ENCODE data around the gene INPP4B.

INPP4B gene

GRCh38 chr4:142467088-142467487, 379.0 kb downstream of the INPP4B start:
- H3K36me3 ChIP-seq (ENCODE audit: low read depth), result no peaks in the 10 kb centered on the region
- no peaks in the 10 kb centered on the region for H3K27me3 ChIP-seq (ENCODE audit: insufficient read depth, poor library complexity, severe bottlenecking)
- peaks cover 3% of the 10 kb centered on the region for H3K4me1 ChIP-seq (ENCODE audit: insufficient read depth, poor library complexity, severe bottlenecking)
- H3K9me3 ChIP-seq (ENCODE audit: severe bottlenecking), result no peaks in the 10 kb centered on the region
- no peak overlapping the region for H3K27ac ChIP-seq (ENCODE audit: poor library complexity, severe bottlenecking)
- no peak for TF ChIP-seq CTCF (IDR thresholded peaks at IDR 0.05; ENCODE audit: poor library complexity, severe bottlenecking)
- no peak for DNase-seq (ENCODE audit: low spot score)
- ATAC-seq (ENCODE audit: low read depth), result no peak
- H3K4me3 ChIP-seq (ENCODE audit: severe bottlenecking), result no peak overlapping the region

- Histone ChIP-seq H3K36me3 (ENCODE audit: low read depth) (no peaks in the 10 kb centered on the region), H3K4me3 (ENCODE audit: severe bottlenecking) (no peak overlapping the region), H3K4me1 (ENCODE audit: insufficient read depth, poor library complexity, severe bottlenecking) (peaks cover 3% of the 10 kb centered on the region), H3K27me3 (ENCODE audit: insufficient read depth, poor library complexity, severe bottlenecking) (no peaks in the 10 kb centered on the region), H3K9me3 (ENCODE audit: severe bottlenecking) (no peaks in the 10 kb centered on the region), H3K27ac (ENCODE audit: poor library complexity, severe bottlenecking) (no peak overlapping the region)
- no peak for DNase-seq (ENCODE audit: low spot score)
- ATAC-seq (ENCODE audit: low read depth), result no peak
- TF ChIP-seq CTCF (IDR thresholded peaks at IDR 0.05; ENCODE audit: poor library complexity, severe bottlenecking), result no peak
These were observed 380.6 kb downstream of the INPP4B start for GRCh38 chr4:142465526-142465925.

GRCh38 chr4:142463206-142463605, 382.9 kb downstream of the INPP4B start:
- Histone ChIP-seq H3K4me1 (ENCODE audit: insufficient read depth, poor library complexity, severe bottlenecking) (no peaks in the 10 kb centered on the region), H3K9me3 (ENCODE audit: severe bottlenecking) (no peaks in the 10 kb centered on the region), H3K36me3 (ENCODE audit: low read depth) (no peaks in the 10 kb centered on the region), H3K27ac (ENCODE audit: poor library complexity, severe bottlenecking) (no peak overlapping the region), H3K4me3 (ENCODE audit: severe bottlenecking) (no peak overlapping the region), H3K27me3 (ENCODE audit: insufficient read depth, poor library complexity, severe bottlenecking) (no peaks in the 10 kb centered on the region)
- no peak for TF ChIP-seq CTCF (IDR thresholded peaks at IDR 0.05; ENCODE audit: poor library complexity, severe bottlenecking)
- DNase-seq (ENCODE audit: low spot score), result no peak
- ATAC-seq (ENCODE audit: low read depth), result no peak

- no peak for TF ChIP-seq CTCF (IDR thresholded peaks at IDR 0.05; ENCODE audit: poor library complexity, severe bottlenecking)
- Histone ChIP-seq H3K36me3 (ENCODE audit: low read depth) (no peaks in the 10 kb centered on the region), H3K27me3 (ENCODE audit: insufficient read depth, poor library complexity, severe bottlenecking) (no peaks in the 10 kb centered on the region), H3K4me1 (ENCODE audit: insufficient read depth, poor library complexity, severe bottlenecking) (no peaks in the 10 kb centered on the region), H3K27ac (ENCODE audit: poor library complexity, severe bottlenecking) (no peak overlapping the region), H3K9me3 (ENCODE audit: severe bottlenecking) (no peaks in the 10 kb centered on the region), H3K4me3 (ENCODE audit: severe bottlenecking) (no peak overlapping the region)
- no peak for ATAC-seq (ENCODE audit: low read depth)
- no peak for DNase-seq (ENCODE audit: low spot score)
These were observed 393.8 kb downstream of the INPP4B start for GRCh38 chr4:142452161-142452855.

GRCh38 chr4:142449771-142450373, 396.2 kb downstream of the INPP4B start:
- ATAC-seq (ENCODE audit: low read depth) (no peak), DNase-seq (ENCODE audit: low spot score) (no peak)
- no peaks in the 10 kb centered on the region for H3K9me3 ChIP-seq (ENCODE audit: severe bottlenecking)

More at GRCh38 chr4:142449771-142450373, 396.2 kb downstream of the INPP4B start:
- Histone ChIP-seq H3K4me3 (ENCODE audit: severe bottlenecking) (no peak overlapping the region), H3K36me3 (ENCODE audit: low read depth) (no peaks in the 10 kb centered on the region), H3K4me1 (ENCODE audit: insufficient read depth, poor library complexity, severe bottlenecking) (no peaks in the 10 kb centered on the region), H3K27ac (ENCODE audit: poor library complexity, severe bottlenecking) (no peak overlapping the region), H3K27me3 (ENCODE audit: insufficient read depth, poor library complexity, severe bottlenecking) (no peaks in the 10 kb centered on the region)
- TF ChIP-seq CTCF (IDR thresholded peaks at IDR 0.05; ENCODE audit: poor library complexity, severe bottlenecking), result no peak

Measured in RWPE2 (cell line).